Heart left ventricle (tissue), 16 donors: Measurements from ENCODE around the gene DYNLT1. TPM values are rescaled to one million over a fixed set of nuclear protein-coding genes. Genes with fewer than 3 reads are reported as not detected.

Source experiments
- ATAC-seq, 4 donors: fragments of 200-7000 bp; cut with Tn5 transposase; one replicate each; pipeline ENCODE4 v1.9.1; 2020 to 2022; ENCODE audit warnings: moderate library complexity in 4 of 4, mild to moderate bottlenecking in 3 of 4, moderate number of reproducible peaks in 1 of 4
- DNase-seq, 5 donors: peaks; one replicate each; pipeline ENCODE4 v3.0.0-alpha.2; 2020
- H3K27ac ChIP-seq, 12 donors: fragments of 200-600 bp; sonication (generic) in 4 of 12; one replicate each; pipeline versions ENCODE4 v1.5.0 to v1.8.0; 2016 to 2022; ENCODE audit warnings: mild to moderate bottlenecking in 2 of 12
- H3K27me3 ChIP-seq, 9 donors: fragments of 200-600 bp; sonication (generic) in 2 of 9; one replicate each; pipeline versions ENCODE4 v1.5.1 to v1.8.0; 2016 to 2022; ENCODE audit warnings: mild to moderate bottlenecking in 3 of 9
- H3K36me3 ChIP-seq, 9 donors: fragments of 200-600 bp; sonication (generic) in 2 of 9; one replicate each; pipeline versions ENCODE4 v1.5.0 to v1.8.0; 2018 to 2022; ENCODE audit warnings: mild to moderate bottlenecking in 2 of 9
- H3K4me1 ChIP-seq, 12 donors: fragments of 200-600 bp; sonication (generic) in 4 of 12; one replicate each; pipeline versions ENCODE4 v1.5.0 to v1.8.0; 2016 to 2022; ENCODE audit warnings: mild to moderate bottlenecking in 3 of 12
- H3K4me3 ChIP-seq, 12 donors: fragments of 200-600 bp; sonication (generic) in 4 of 12; one replicate each; pipeline versions ENCODE4 v1.5.0 to v1.8.0; 2017 to 2022; ENCODE audit warnings: mild to moderate bottlenecking in 9 of 12, moderate library complexity in 4 of 12
- H3K9me3 ChIP-seq, 12 donors: fragments of 200-600 bp; sonication (generic) in 4 of 12; one replicate each; pipeline versions ENCODE4 v1.5.0 to v1.8.0; 2016 to 2022; ENCODE audit warnings: mild to moderate bottlenecking in 1 of 12
- POLR2A ChIP-seq, 2 donors: fragments of 450-650 bp; IDR thresholded peaks; one replicate each; pipeline ENCODE4 v1.6.1; 2017; ENCODE audit warnings: antibody characterized with exemption in 2 of 2, mild to moderate bottlenecking in 2 of 2, moderate library complexity in 2 of 2
- WGBS, 4 donors: extraction: QIAGEN DNeasy Blood & Tissue Kit in 2 of 4; methylation state at CpG; one replicate each; pipeline versions ENCODE4 v1.1.5 to v1.1.7; 2013 to 2018; 5-methylcytosine and 5-hydroxymethylcytosine counted together
- intact Hi-C, 10 donors: fragments of 100-400 bp; cut with DNase I; formaldehyde crosslinking; loops; one replicate each; pipeline versions ENCODE4 v1.11.1 to v1.14.2; 2022
- polyA plus RNA-seq, 2 donors: library from polyadenylated mRNA; stranded (reverse); fragments of 200-250 nt; gene quantifications; one replicate each; pipeline ENCODE4 v1.2.3, GENCODE V29; 2013
- total RNA-seq, 9 donors: library from RNA; depleted of rRNA in 2 of 9; stranded (reverse); fragments of >200 nt in 2 of 9; fragmentation: NEBNext Ultra II Directional in 3 of 9; extraction: Animal tissue kit (Norgen Biotek cat#: 25700) in 3 of 9; gene quantifications; one replicate each; pipeline versions ENCODE4 v1.1.0 to v1.2.4, GENCODE V29; 2016 to 2023
- TF ChIP-seq, protein P1 (sequence below), 12 donors: fragments of 200-600 bp; sonication (generic) in 4 of 12; IDR thresholded peaks; one replicate each; pipeline versions ENCODE4 v1.5.0 to v1.8.0; 2018 to 2022; ENCODE audit warnings: antibody characterized with exemption in 12 of 12, mild to moderate bottlenecking in 5 of 12
- donor health status: ischemic (EF 13 %, LVEDD 7.1; RV severe dilation, severe dysfunction).
- donor health status: healthy with polysubstance abuse.
- donor health status: DM: no; HTN: yes; CAD: no.
- donor health status: DM: no; HTN: no; CAD: no.
- donor health status: ischemic (EF 25% LVEDD 6.9; RV normal size, moderate dysfunction).
- donor health status: ischemic (EF 25% LVEDD 5.7; RV mildly dilated, moderate dysfunction).
- donor health status: healthy.
- donor health status: DM: yes; HTN: yes; CAD: no.
- donor health status: ischemic (EF 35%, LVEDD 5.7; RV mildly dilated, moderate dysfunction).
- donor health status: nonischemic (EF 11% LVEDD 7.7; RV severe dilation, severe dysfunction).
- donor health status: DM: yes; HTN: yes; CAD: no.
- donor health status: PGD.
- donor health status: ischemic (EF 29% LVEDD 5.4; RV normal size, mild dysfunction).
- donor health status: nonischemic (EF 23%, LVEDD 6.1; RV moderate dilation, normal function).

The DYNLT1 gene
- total and polyA plus RNA-seq, 11 donors, result 68.4 to 177 (median 125) TPM

DNA sequence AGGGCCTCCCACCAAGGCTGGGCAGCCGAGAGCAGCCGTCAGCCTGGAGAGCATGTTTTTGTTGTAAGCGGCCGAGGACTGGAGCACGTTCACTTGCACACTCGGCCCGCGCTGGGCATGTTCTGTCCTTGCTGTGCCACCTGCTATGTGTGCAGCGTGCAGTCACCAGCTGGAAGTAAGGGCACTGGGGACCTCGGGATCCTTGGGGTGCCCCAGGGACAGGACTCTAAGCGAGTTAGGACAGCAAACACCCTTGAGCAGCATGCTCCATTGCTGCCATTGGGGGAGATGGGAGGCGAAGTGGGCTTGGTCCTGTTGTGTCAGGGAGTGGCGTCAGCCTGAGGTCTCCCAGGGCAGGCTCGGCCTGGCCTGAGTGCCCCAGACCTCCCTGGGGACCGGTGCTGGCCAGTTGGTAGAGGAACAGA is 18.6 kb downstream of the DYNLT1 start:
- intact Hi-C loops, result loop anchor here in 3 of 10 donors (5.0 to 10.0 kb wide), 2 partner anchors 59 to 61 kb away; no protein-coding TSS in a partner anchor
- Histone ChIP-seq H3K27me3 (no peaks in the 10 kb centered on the region), H3K4me1 (peaks cover 0 to 25% (median 4%) of the 10 kb centered on the region in 12 donors), H3K36me3 (peaks cover 0 to 95% (median 32%) of the 10 kb centered on the region in 9 donors), H3K4me3 (no peak overlapping the region), H3K9me3 (no peaks in the 10 kb centered on the region), H3K27ac (peak overlapping the region in 1 of 12 donors; percentile 18)
- TF ChIP-seq, protein P1, sequence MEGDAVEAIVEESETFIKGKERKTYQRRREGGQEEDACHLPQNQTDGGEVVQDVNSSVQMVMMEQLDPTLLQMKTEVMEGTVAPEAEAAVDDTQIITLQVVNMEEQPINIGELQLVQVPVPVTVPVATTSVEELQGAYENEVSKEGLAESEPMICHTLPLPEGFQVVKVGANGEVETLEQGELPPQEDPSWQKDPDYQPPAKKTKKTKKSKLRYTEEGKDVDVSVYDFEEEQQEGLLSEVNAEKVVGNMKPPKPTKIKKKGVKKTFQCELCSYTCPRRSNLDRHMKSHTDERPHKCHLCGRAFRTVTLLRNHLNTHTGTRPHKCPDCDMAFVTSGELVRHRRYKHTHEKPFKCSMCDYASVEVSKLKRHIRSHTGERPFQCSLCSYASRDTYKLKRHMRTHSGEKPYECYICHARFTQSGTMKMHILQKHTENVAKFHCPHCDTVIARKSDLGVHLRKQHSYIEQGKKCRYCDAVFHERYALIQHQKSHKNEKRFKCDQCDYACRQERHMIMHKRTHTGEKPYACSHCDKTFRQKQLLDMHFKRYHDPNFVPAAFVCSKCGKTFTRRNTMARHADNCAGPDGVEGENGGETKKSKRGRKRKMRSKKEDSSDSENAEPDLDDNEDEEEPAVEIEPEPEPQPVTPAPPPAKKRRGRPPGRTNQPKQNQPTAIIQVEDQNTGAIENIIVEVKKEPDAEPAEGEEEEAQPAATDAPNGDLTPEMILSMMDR (IDR thresholded peaks at IDR 0.05), result no peak
- DNase-seq (no peak), ATAC-seq (peak in 1 of 4 donors; percentile 6)
- 91 to 96% (median 94%) methylated on average over 15 of the region's 15 CpGs for WGBS, 4 donors

DNA sequence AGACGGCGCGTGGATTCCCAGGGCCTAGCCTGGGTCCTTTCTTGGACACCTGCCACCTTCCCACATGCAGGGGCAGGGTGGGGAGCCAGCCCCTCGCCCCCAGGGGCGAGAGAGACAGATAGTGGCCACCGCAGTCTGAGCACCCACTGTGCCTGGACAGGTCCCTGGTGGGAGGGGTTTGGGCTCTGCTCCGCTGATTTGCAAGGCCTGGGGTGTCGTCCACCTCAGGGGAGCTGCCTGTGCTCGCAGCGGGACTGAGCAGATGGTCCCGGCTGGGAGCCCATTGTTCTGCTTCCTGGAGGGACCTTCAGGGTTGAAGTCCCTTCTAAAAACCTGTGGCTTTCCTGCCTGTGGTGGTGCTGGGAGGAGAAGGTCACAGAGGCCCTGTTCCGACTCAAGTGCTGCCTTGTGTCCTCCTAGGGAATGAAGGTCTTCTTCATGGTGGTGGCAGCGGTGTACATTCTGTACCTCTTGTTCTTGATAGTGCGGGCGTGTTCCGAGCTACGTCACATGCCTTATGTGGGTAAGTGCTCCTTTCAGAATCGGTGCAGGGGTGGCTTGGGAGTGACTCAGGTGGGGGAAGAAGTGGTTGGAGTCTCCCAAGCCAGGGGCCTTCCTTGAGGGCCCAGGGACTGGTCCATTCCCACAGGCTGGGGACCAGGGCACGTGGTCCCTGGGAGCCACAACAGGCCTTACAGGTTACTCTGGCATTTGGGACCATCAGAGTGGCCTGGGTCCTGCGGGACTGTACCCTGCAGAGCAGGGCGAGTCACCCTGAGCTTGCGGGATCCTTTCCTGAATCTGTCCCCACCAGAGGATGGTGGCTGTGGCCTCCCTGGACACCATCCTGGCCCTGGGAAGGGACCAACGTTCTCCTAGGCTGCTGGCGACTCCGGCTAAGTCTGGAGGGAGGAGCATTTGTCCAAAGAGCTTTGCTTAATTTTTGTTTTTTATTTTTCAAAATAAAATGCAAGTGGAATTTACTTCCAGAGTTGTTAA is 19.6 kb downstream of the DYNLT1 start:
- Histone ChIP-seq H3K9me3 (no peaks in the 10 kb centered on the region), H3K36me3 (peaks cover 0 to 94% (median 30%) of the 10 kb centered on the region in 9 donors), H3K27me3 (no peaks in the 10 kb centered on the region), H3K4me3 (no peak overlapping the region), H3K27ac (peak overlapping the region in 1 of 12 donors; percentile 7), H3K4me1 (peaks cover 0 to 25% (median 0%) of the 10 kb centered on the region in 12 donors)
- DNase-seq (no peak), ATAC-seq (no peak)
- TF ChIP-seq, protein P1 (IDR thresholded peaks at IDR 0.05), result no peak
- no peak for TF ChIP-seq POLR2A (IDR thresholded peaks at IDR 0.05)
- intact Hi-C loops, result loop anchor here in 3 of 10 donors (5.0 to 10.0 kb wide), 2 partner anchors 60 to 62 kb away; no protein-coding TSS in a partner anchor
- WGBS, 4 donors, result 92 to 95% (median 94%) methylated on average over 18 to 25 of the region's 25 CpGs

DNA sequence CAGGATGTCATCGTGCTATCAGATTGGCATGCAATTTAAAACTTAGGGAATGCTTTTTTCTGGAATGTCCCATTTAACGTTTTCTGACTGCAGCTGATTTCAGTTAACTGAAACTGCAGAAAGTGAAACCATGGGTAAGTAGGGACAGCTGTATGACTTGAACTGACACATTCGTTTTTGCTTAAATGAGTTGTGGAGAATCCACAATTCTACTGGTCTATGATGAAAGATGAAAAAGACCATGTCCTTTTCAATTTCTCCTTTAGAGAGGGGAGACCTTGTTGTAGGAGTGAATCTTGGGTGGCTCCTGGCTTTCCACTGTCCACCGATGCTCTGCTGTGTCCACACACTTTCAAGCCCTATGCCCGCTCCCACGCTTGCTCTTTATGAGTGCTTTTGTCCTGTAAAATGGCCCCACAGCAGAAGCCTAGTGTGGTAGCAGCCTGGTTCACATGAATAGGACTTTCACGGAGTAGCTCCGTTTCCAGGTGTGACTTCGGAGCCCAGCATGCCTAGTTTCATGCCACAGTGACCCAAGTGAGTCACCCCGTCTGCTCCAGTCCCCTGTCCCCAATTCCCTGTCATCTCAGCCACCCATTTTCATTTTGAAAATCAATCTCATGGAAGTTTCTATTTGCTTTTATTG is 21.9 kb downstream of the DYNLT1 start:
- intact Hi-C loops, result loop anchor here in 1 of 10 donors (10.0 kb wide), 1 partner anchor 62 kb away; no protein-coding TSS in a partner anchor
- H3K4me1 ChIP-seq, result peaks cover 0 to 15% (median 0%) of the 10 kb centered on the region in 12 donors
- TF ChIP-seq POLR2A (IDR thresholded peaks at IDR 0.05), result no peak
- TF ChIP-seq, protein P1 (IDR thresholded peaks at IDR 0.05), result no peak
- H3K36me3 ChIP-seq, result peaks cover 0 to 71% (median 28%) of the 10 kb centered on the region in 9 donors
- H3K27me3 ChIP-seq, result no peaks in the 10 kb centered on the region
- H3K4me3 ChIP-seq, result no peak overlapping the region
- no peak for DNase-seq
- ATAC-seq, result no peak
- 87 to 92% (median 91%) methylated on average over 10 of the region's 10 CpGs for WGBS, 4 donors
- H3K27ac ChIP-seq, result no peak overlapping the region
- no peaks in the 10 kb centered on the region for H3K9me3 ChIP-seq
